GM12878 (cell line): Measurements from ENCODE around the gene SYNDIG1. TPM values are rescaled to one million over a fixed set of nuclear protein-coding genes. Genes with fewer than 3 reads are reported as not detected.

Experiments used
- ATAC-seq: fragments of 200-7000 bp; cut with Tn5 transposase; 3 replicates; pipeline ENCODE4 v1.9.1; 2020; ENCODE audit warnings: mild to moderate bottlenecking, moderate library complexity
- BruUV-seq: library from RNA; stranded (reverse); fragments of 400-500 nt; replicated peaks from 2 replicates; lab custom pipeline; 2021; lab: Mats Ljungman, UMichigan
- CTCF ChIA-PET: fragments of 300-600 bp; sonication (Branson Sonifier 250); formaldehyde crosslinking; extraction: SDS; loops from one replicate; lab custom pipeline; 2021; ENCODE audit warnings: inconsistent platforms; lab: Yijun Ruan, JAX
- POLR2A ChIA-PET: fragments of 350-600 bp; formaldehyde crosslinking; extraction: SDS; loops from one replicate; lab custom pipeline; 2021; ENCODE audit warnings: inconsistent platforms; lab: Charles Lee
- RAD21 ChIA-PET: fragments of 300-600 bp; sonication (Branson Sonifier 250); formaldehyde crosslinking; loops from one replicate; lab custom pipeline; 2023; ENCODE audit warnings: antibody characterized with exemption; ENCODE audit not compliant: unreplicated experiment; lab: Charles Lee
- SMC1A ChIA-PET: fragments of 300-600 bp; sonication (Branson Sonifier 250); formaldehyde crosslinking; loops from one replicate; lab custom pipeline; 2023; ENCODE audit not compliant: unreplicated experiment, uncharacterized antibody; lab: Charles Lee
- DNase-seq: peaks from one replicate; pipeline ENCODE4 v3.0.0-alpha.2; 2011; ENCODE audit warnings: low read depth, low spot score
- FAIRE-seq: peaks from 3 replicates; lab custom pipeline; 2011; peaks lifted over from hg19 to GRCh38; lab: Jason Lieb, UNC
- H2AFZ ChIP-seq: 2 replicates; pipeline ENCODE4 v1.6.0; 2011; ENCODE audit warnings: low read depth, low read length, control low read depth; ENCODE audit not compliant: control insufficient read depth
- H3K27ac ChIP-seq: 2 replicates; pipeline ENCODE4 v1.5.1; 2011; ENCODE audit warnings: control low read depth; ENCODE audit not compliant: control insufficient read depth, insufficient read depth
- H3K27me3 ChIP-seq, 2 experiments: replicated peaks in 1 of 2; 2 replicates each; pipeline versions ENCODE4 v1.6.0 to v1.6.1; 2011; ENCODE audit warnings: low read length in 1 of 2; ENCODE audit not compliant: control insufficient read depth in 2 of 2, insufficient read depth in 2 of 2
- H3K36me3 ChIP-seq, 2 experiments: 2 replicates each; pipeline ENCODE4 v1.5.1; 2011; ENCODE audit warnings: low read length in 1 of 2; ENCODE audit not compliant: control insufficient read depth in 2 of 2, insufficient read depth in 2 of 2
- H3K4me1 ChIP-seq: 2 replicates; pipeline ENCODE4 v1.6.1; 2011; ENCODE audit warnings: mild to moderate bottlenecking, low read length, moderate library complexity, mixed read lengths; ENCODE audit not compliant: control insufficient read depth, insufficient read depth
- H3K4me2 ChIP-seq: 2 replicates; pipeline ENCODE4 v1.6.0; 2011; ENCODE audit warnings: control low read depth; ENCODE audit not compliant: control insufficient read depth, insufficient read depth
- H3K4me3 ChIP-seq: fragments of 200-600 bp; sonication (generic); 2 replicates; pipeline ENCODE4 v1.5.1; 2016
- H3K79me2 ChIP-seq: 2 replicates; pipeline ENCODE4 v1.6.0; 2011; ENCODE audit warnings: low read length; ENCODE audit not compliant: control insufficient read depth, insufficient read depth
- H3K9ac ChIP-seq: 2 replicates; pipeline ENCODE4 v1.8.0; 2011; ENCODE audit warnings: low read length, control low read depth, mixed read lengths; ENCODE audit not compliant: control insufficient read depth, insufficient read depth
- H3K9me3 ChIP-seq: replicated peaks from 3 replicates; pipeline ENCODE4 v1.5.1; 2011; ENCODE audit warnings: mild to moderate bottlenecking, low read length; ENCODE audit not compliant: control insufficient read depth, insufficient read depth
- H4K20me1 ChIP-seq: 2 replicates; pipeline ENCODE4 v1.6.0; 2011; ENCODE audit not compliant: control insufficient read depth, insufficient read depth
- BHLHE40 ChIP-seq, 2 experiments: fragments of 450-650 bp in 1 of 2; IDR thresholded peaks; 2 replicates each; pipeline ENCODE4 v1.6.1; 2011 to 2017; ENCODE audit warnings: low read depth in 2 of 2, borderline replicate concordance in 1 of 2, improper control_type of control experiment in 1 of 2, low read length in 1 of 2, mild to moderate bottlenecking in 1 of 2
- EP300 ChIP-seq, 2 experiments: fragments of 150-350 bp in 1 of 2; IDR thresholded peaks; 2 replicates each; pipeline ENCODE4 v1.6.1; 2011 to 2012; ENCODE audit warnings: low read depth in 2 of 2, low read length in 2 of 2, borderline replicate concordance in 1 of 2, improper control_type of control experiment in 1 of 2, inconsistent platforms in 1 of 2; ENCODE audit not compliant: control insufficient read depth in 1 of 2
- HSF1 ChIP-seq: fragments of 150-350 bp; IDR thresholded peaks from 2 replicates; pipeline ENCODE4 v1.6.1; 2014; ENCODE audit warnings: mild to moderate bottlenecking, low read depth, low read length
- SIX5 ChIP-seq: IDR thresholded peaks from 2 replicates; pipeline ENCODE4 v1.6.1; 2011; ENCODE audit warnings: mild to moderate bottlenecking, low read depth, low read length, moderate library complexity; ENCODE audit not compliant: severe bottlenecking
- WGBS: methylation state at CpG from one replicate; pipeline ENCODE4 v1.1.6; 2016; ENCODE audit warnings: low lambda C conversion rate; ENCODE audit not compliant: insufficient replicate concordance, insufficient coverage; ENCODE audit errors: missing lambda C conversion rate; 5-methylcytosine and 5-hydroxymethylcytosine counted together
- in situ Hi-C: fragments of 300-500 bp; cut with MboI; formaldehyde crosslinking; loops from 9 replicates; pipeline ENCODE4 v1.14.3; 2018; ENCODE audit warnings: mixed read lengths
- intact Hi-C: fragments of 100-400 bp; cut with micrococcal nuclease; formaldehyde crosslinking; loops from one replicate; pipeline ENCODE4 v1.14.2; 2022; ENCODE audit not compliant: unreplicated experiment
- polyA plus RNA-seq, 11 experiments: library from polyadenylated mRNA; depleted of rRNA in 4 of 11; unstranded in 6 of 11; stranded (reverse) in 5 of 11; fragments of >200 nt; fragmentation: Nextera tagmentation in 4 of 11; fragmentation: Illumina TruSeq in 1 of 11; extraction: Ambion mirVana in 4 of 11; extraction: Trizol in 1 of 11; gene quantifications; 1 replicate in 1 of 11; 2 replicates in 10 of 11; pipeline versions ENCODE4 v1.2.1 to v1.2.3, GENCODE V29; 2011 to 2016; ENCODE audit warnings: inconsistent platforms in 2 of 11, missing spikeins in 2 of 11, low read depth in 1 of 11
- total RNA-seq, 4 experiments: library from RNA; depleted of rRNA in 3 of 4; stranded (reverse); fragments of >200 nt in 3 of 4; fragmentation: Illumina TruSeq in 1 of 4; extraction: Trizol in 1 of 4; gene quantifications; 2 replicates each; pipeline versions ENCODE4 v1.2.1 to v1.2.3, GENCODE V29; 2013 to 2021

Gene SYNDIG1
- total and polyA plus RNA-seq, 10 of the 15 experiments (the other 5 are each of a cell fraction or from before 2014, with no cell fraction given) = not detected

DNA sequence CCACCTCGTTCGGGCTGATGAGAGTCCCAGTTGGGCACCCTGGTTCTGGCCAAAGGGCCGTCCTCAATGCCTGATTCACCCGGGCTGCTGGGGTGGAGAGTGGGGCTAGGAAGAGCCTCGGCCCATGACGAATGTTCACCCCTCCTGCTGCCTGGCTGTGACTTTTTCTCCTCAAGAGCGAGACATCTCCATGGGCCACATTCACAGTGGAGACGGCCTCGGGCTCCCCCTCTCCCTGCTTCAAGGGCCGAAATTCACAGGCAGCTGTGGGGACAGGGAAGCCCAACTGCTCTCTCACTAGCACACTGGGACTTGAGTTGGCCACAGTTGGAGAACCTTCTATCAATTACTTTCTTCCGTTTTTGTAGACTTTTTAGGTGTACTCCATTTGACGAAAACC lies 138.0 kb downstream of the SYNDIG1 start:
- ATAC-seq = no peak
- CTCF ChIA-PET = no interaction called here

More for the DNA sequence above, 138.0 kb downstream of the SYNDIG1 start:
- Histone ChIP-seq H4K20me1 (no peaks in the 10 kb centered on the region), H3K79me2 (no peaks in the 10 kb centered on the region), H3K4me3 (no peak overlapping the region), H3K27me3 (no peaks in the 10 kb centered on the region; a peak in 1 of 4 replicates), H2AFZ (no peak overlapping the region), H3K9me3 (no peaks in the 10 kb centered on the region; the same call in 1 of the 3 replicates), H3K4me2 (no peak overlapping the region), H3K4me1 (peaks cover 16% of the 10 kb centered on the region), H3K36me3 (no peaks in the 10 kb centered on the region), H3K27ac (no peak overlapping the region), H3K9ac (no peak overlapping the region)
- FAIRE-seq (no peak), DNase-seq (no peak)
- TF ChIP-seq HSF1 (no peak), BHLHE40 (IDR thresholded peaks at IDR 0.05; ENCODE audit: borderline replicate concordance in 1 of 2, low read depth in 2 of 2, low read length in 1 of 2) (no peak), EP300 (IDR thresholded peaks at IDR 0.05; ENCODE audit: borderline replicate concordance in 1 of 2, control insufficient read depth in 1 of 2, low read depth in 2 of 2, low read length in 2 of 2) (no peak), SIX5 (no peak)
- intact Hi-C loops = no loop called here
- ChIA-PET POLR2A (no interaction called here), SMC1A (no interaction called here), RAD21 (no interaction called here)
- WGBS = 80% methylated on average over 12 of the region's 12 CpGs
- in situ Hi-C loops = no loop called here
- no TSS peak for BruUV-seq
